ENCODE data around the gene GBE1. TPM values are rescaled to one million over a fixed set of nuclear protein-coding genes. Genes with fewer than 3 reads are reported as not detected.

Gene GBE1
- total RNA-seq, 2 donors from 2014 or later: 8.4 to 12.3 TPM

GRCh38 chr3:81692766-81693165 lies 68.7 kb downstream of the GBE1 start:
- 100% methylated on average over 1 of the region's 1 CpG; no CpG with 5 or more reads in 1 of the 2 experiments for WGBS, 2 experiments (ENCODE audit: insufficient coverage in 1 of 2, insufficient read length in 1 of 2)
- Histone ChIP-seq H3K27ac (ENCODE audit: low read depth, low read length) (no peak overlapping the region), H3K4me1 (ENCODE audit: control insufficient read depth, insufficient read depth, low read length) (no peaks in the 10 kb centered on the region), H3K4me3 (ENCODE audit: low read length) (no peak overlapping the region), H3K36me3 (ENCODE audit: control insufficient read depth, insufficient read depth, low read length) (no peaks in the 10 kb centered on the region), H3K9ac (ENCODE audit: extremely low read depth, low read length, poor library complexity, severe bottlenecking) (no peak overlapping the region), H3K27me3 (ENCODE audit: control insufficient read depth, insufficient read depth, low read length, poor library complexity, severe bottlenecking) (no peaks in the 10 kb centered on the region), H3K9me3 (ENCODE audit: control insufficient read depth, low read length) (no peaks in the 10 kb centered on the region)
- Mint-ChIP-seq H3K27me3 (ENCODE audit: insufficient read depth) (no peaks in the 10 kb centered on the region), H3K4me3 (no peak overlapping the region), H3K36me3 (ENCODE audit: low read depth) (no peaks in the 10 kb centered on the region), H3K4me1 (no peaks in the 10 kb centered on the region), H3K9me3 (no peaks in the 10 kb centered on the region), H3K27ac (no peak overlapping the region)
- DNase-seq: no peak
- TF ChIP-seq CTCF (conservative IDR thresholded peaks at IDR 0.05): no peak

GRCh38 chr3:81689617-81690016 lies 71.8 kb downstream of the GBE1 start:
- no peak overlapping the region for H3K9ac ChIP-seq (ENCODE audit: extremely low read depth, low read length, poor library complexity, severe bottlenecking)
- DNase-seq: peak; percentile 51
- no peaks in the 10 kb centered on the region for H3K27me3 Mint-ChIP-seq (ENCODE audit: insufficient read depth)
- no peak overlapping the region for H3K27ac ChIP-seq (ENCODE audit: low read depth, low read length)
- H3K36me3 Mint-ChIP-seq (ENCODE audit: low read depth): no peaks in the 10 kb centered on the region
- TF ChIP-seq CTCF (conservative IDR thresholded peaks at IDR 0.05): no peak
- H3K36me3 ChIP-seq (ENCODE audit: control insufficient read depth, insufficient read depth, low read length): no peaks in the 10 kb centered on the region
- no peak overlapping the region for H3K4me3 ChIP-seq (ENCODE audit: low read length)
- H3K4me1 ChIP-seq (ENCODE audit: control insufficient read depth, insufficient read depth, low read length): no peaks in the 10 kb centered on the region
- peaks cover 6% of the 10 kb centered on the region for H3K4me1 Mint-ChIP-seq
- H3K9me3 ChIP-seq (ENCODE audit: control insufficient read depth, low read length): no peaks in the 10 kb centered on the region
- no peak overlapping the region for H3K4me3 Mint-ChIP-seq
- no peaks in the 10 kb centered on the region for H3K27me3 ChIP-seq (ENCODE audit: control insufficient read depth, insufficient read depth, low read length, poor library complexity, severe bottlenecking)
- no peak overlapping the region for H3K27ac Mint-ChIP-seq
- WGBS, 2 experiments (ENCODE audit: insufficient coverage in 1 of 2, insufficient read length in 1 of 2): 93 to 100% methylated on average over 1 to 7 of the region's 7 CpGs
- H3K9me3 Mint-ChIP-seq: no peaks in the 10 kb centered on the region

GRCh38 chr3:81684751-81685395 lies 76.6 kb downstream of the GBE1 start:
- Mint-ChIP-seq H3K27me3 (ENCODE audit: insufficient read depth) (no peaks in the 10 kb centered on the region), H3K4me3 (no peak overlapping the region), H3K27ac (no peak overlapping the region), H3K4me1 (peaks cover 9% of the 10 kb centered on the region), H3K36me3 (ENCODE audit: low read depth) (no peaks in the 10 kb centered on the region), H3K9me3 (no peaks in the 10 kb centered on the region)
- Histone ChIP-seq H3K4me1 (ENCODE audit: control insufficient read depth, insufficient read depth, low read length) (no peaks in the 10 kb centered on the region), H3K9ac (ENCODE audit: extremely low read depth, low read length, poor library complexity, severe bottlenecking) (no peak overlapping the region), H3K36me3 (ENCODE audit: control insufficient read depth, insufficient read depth, low read length) (no peaks in the 10 kb centered on the region), H3K4me3 (ENCODE audit: low read length) (no peak overlapping the region), H3K9me3 (ENCODE audit: control insufficient read depth, low read length) (no peaks in the 10 kb centered on the region), H3K27me3 (ENCODE audit: control insufficient read depth, insufficient read depth, low read length, poor library complexity, severe bottlenecking) (no peaks in the 10 kb centered on the region), H3K27ac (ENCODE audit: low read depth, low read length) (no peak overlapping the region)
- 85 to 90% methylated on average over 2 to 4 of the region's 4 CpGs for WGBS, 2 experiments (ENCODE audit: insufficient coverage in 1 of 2, insufficient read length in 1 of 2)
- no peak for DNase-seq
- no peak for TF ChIP-seq CTCF (conservative IDR thresholded peaks at IDR 0.05)

All from endodermal cell (in vitro differentiated cells).